ENCODE results near the gene ANO9.

The ANO9 gene

GRCh38 chr11:395866-396265 is 45.9 kb downstream of the ANO9 start:
- DNase-seq (ENCODE audit: low read depth), result no peak
- TF ChIP-seq CTCF (conservative IDR thresholded peaks at IDR 0.05; ENCODE audit: low read depth, low read length), result no peak
- H3K4me3 ChIP-seq (ENCODE audit: low read length), result no peak overlapping the region

- TF ChIP-seq CTCF (conservative IDR thresholded peaks at IDR 0.05; ENCODE audit: low read depth, low read length), result no peak
- H3K4me3 ChIP-seq (ENCODE audit: low read length), result no peak overlapping the region
- no peak for DNase-seq (ENCODE audit: low read depth)
Observed at GRCh38 chr11:394858-395655, 46.8 kb downstream of the ANO9 start.

- no peak for DNase-seq (ENCODE audit: low read depth)
- no peak for TF ChIP-seq CTCF (conservative IDR thresholded peaks at IDR 0.05; ENCODE audit: low read depth, low read length)
- no peak within 1 kb of the TSS for H3K4me3 ChIP-seq (ENCODE audit: low read length)
Observed at GRCh38 chr11:394034-394857, 47.6 kb downstream of the ANO9 start, which contains the start of gene PKP3. TSS of gene PKP3 (plus strand) at chr11:394209. CDS start at chr11:394293, 84 bp downstream.

DNA sequence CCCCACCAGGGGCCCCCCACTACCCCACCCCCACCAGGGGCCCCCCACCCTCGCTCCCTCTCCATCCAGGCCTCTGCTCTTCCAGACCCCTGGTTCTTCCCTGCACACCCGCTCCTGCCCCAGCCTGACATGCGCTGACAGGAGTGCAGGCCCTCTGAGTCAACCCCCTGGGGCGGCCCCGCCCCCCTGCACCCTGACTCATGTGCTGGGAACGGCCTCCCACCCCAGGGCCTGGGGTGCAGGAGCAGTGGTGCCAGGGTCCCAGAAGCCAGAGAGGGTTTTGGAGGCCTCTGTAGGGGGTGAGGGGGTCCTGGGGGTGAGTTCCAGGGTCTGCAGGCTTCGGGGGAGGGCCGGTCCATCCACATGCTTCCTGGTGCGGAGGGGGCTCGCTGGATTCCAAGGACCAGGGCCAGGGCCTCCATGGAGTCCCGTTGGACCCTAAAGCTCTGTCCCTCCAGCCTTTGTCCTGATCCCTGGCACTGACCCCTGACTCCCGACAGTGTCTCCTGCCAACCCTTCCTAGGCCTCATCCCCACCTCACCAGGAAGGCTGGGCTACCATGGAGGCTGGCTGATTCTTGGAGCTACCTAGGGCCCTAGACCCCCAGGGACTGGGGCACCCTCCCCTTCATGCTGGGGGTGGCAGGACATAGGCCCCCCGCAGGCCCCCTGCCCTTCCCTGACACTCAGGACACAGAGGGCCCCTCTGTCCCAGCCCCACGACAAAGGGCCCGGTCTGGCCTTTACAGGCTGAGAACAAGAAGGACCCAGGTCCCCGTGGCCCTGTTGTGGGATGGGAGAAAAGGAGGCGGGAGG is 48.4 kb downstream of the ANO9 start:
- DNase-seq (ENCODE audit: low read depth), result no peak
- no peak for TF ChIP-seq CTCF (conservative IDR thresholded peaks at IDR 0.05; ENCODE audit: low read depth, low read length)
- no peak overlapping the region for H3K4me3 ChIP-seq (ENCODE audit: low read length)

DNA sequence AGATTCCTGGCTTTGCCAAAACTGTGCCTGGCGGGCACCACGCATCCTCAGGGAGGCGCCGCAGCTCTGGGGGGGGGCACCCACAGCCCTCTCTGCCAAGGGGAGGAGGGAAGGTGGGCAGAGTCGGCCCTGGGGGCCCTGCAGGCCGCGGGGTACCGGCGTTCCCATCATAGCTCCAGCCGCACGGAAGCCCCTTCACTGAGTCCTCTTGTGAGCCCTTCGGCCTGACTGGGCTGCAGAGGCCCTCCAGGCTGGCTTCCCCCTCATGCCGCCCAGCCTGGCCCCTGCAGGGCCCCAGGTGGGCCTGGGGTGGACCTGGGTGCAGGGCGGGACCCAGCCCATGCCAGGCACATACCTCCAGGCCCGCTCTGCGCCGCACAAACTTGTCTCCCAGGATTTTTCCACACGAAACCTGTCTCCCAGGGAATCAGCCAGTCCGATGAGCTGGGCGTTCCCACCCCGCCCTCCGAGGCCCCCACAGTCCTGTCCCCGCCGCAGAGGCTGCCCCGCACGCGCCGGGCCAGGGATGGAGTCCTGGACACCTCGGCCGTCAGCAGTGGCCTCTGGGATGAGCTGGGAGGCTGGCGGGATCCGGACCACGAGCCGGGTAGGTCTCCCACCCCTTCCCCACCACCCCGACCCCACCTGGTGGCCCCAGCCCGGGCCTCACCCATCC is 49.6 kb downstream of the ANO9 start:
- DNase-seq (ENCODE audit: low read depth), result no peak
- no peak for TF ChIP-seq CTCF (conservative IDR thresholded peaks at IDR 0.05; ENCODE audit: low read depth, low read length)
- H3K4me3 ChIP-seq (ENCODE audit: low read length), result no peak overlapping the region

All from retinal pigment epithelial cell (primary cell).